Dermis microvascular lymphatic vessel endothelial cell (primary cell): Measurements from ENCODE around the gene MFSD6L. TPM values are rescaled to one million over a fixed set of nuclear protein-coding genes. Genes with fewer than 3 reads are reported as not detected.

ENCODE experiments used
- DNase-seq, 2 donors: peaks; one replicate each; pipeline versions ENCODE4 v3.0.0 to v3.0.0-alpha.2; 2010; ENCODE audit warnings: low read depth in 2 of 2
- total RNA-seq: library from RNA; depleted of rRNA; stranded (reverse); fragments of >200 nt; gene quantifications from 2 replicates; pipeline ENCODE4 v1.2.1, GENCODE V29; 2014

The MFSD6L gene
- total RNA-seq = not detected in 2 replicates

- DNase-seq = no peak
Measured at GRCh38 chr17:8798846-8799569, at the start of gene MFSD6L. MFSD6L (minus strand) TSS chr17:8799365; CDS start chr17:8799120, 245 bp downstream.

- no peak for DNase-seq
Measured at GRCh38 chr17:8847891-8848290, 48.7 kb upstream of the MFSD6L start.

- peak; percentile 6 to 22 for DNase-seq
Measured at GRCh38 chr17:8846768-8847211, 47.6 kb upstream of the MFSD6L start.

- DNase-seq = no peak
Measured at GRCh38 chr17:8844229-8845218, 45.4 kb upstream of the MFSD6L start.

- no peak for DNase-seq
Measured at GRCh38 chr17:8843344-8843743, 44.2 kb upstream of the MFSD6L start.

- DNase-seq = no peak
Measured at GRCh38 chr17:8841844-8842243, 42.7 kb upstream of the MFSD6L start.

GRCh38 chr17:8839410-8839935 lies 40.3 kb upstream of the MFSD6L start:
- DNase-seq = no peak

GRCh38 chr17:8838551-8839095 lies 39.5 kb upstream of the MFSD6L start:
- no peak for DNase-seq

- DNase-seq = peak; percentile 34 to 72
Measured at GRCh38 chr17:8837563-8838075, 38.5 kb upstream of the MFSD6L start.

GRCh38 chr17:8836821-8837562 lies 37.8 kb upstream of the MFSD6L start:
- no peak for DNase-seq

- DNase-seq = no peak
Measured at GRCh38 chr17:8835631-8836364, 36.6 kb upstream of the MFSD6L start.

- no peak for DNase-seq
Measured at GRCh38 chr17:8835106-8835505, 35.9 kb upstream of the MFSD6L start.

GRCh38 chr17:8832711-8833352 lies 33.7 kb upstream of the MFSD6L start:
- no peak for DNase-seq

- DNase-seq = no peak
Measured at GRCh38 chr17:8831234-8831849, 32.2 kb upstream of the MFSD6L start.

- no peak for DNase-seq
Measured at GRCh38 chr17:8830141-8830540, 31.0 kb upstream of the MFSD6L start.

GRCh38 chr17:8829036-8829941 lies 30.1 kb upstream of the MFSD6L start:
- DNase-seq = no peak

GRCh38 chr17:8828517-8828875 lies 29.3 kb upstream of the MFSD6L start:
- DNase-seq = no peak

- DNase-seq = no peak
Measured at GRCh38 chr17:8826808-8827435, 27.8 kb upstream of the MFSD6L start.
